GM12873 (cell line): Measurements from ENCODE around the gene TCF3.

Source experiments
- CTCF ChIP-seq: IDR thresholded peaks from 2 replicates; pipeline ENCODE4 v1.5.1; 2012; ENCODE audit warnings: low read depth, mild to moderate bottlenecking, moderate library complexity, low read length, control low read depth; ENCODE audit not compliant: insufficient read depth; ENCODE audit errors: missing control alignments

The TCF3 gene

GRCh38 chr19:1675633-1676350, 23.4 kb upstream of the TCF3 start:
- TF ChIP-seq CTCF, result no peak

- TF ChIP-seq CTCF, result no peak
Measured at GRCh38 chr19:1674293-1674679, 21.9 kb upstream of the TCF3 start.

GRCh38 chr19:1673645-1674292, 21.4 kb upstream of the TCF3 start:
- TF ChIP-seq CTCF, result no peak

DNA sequence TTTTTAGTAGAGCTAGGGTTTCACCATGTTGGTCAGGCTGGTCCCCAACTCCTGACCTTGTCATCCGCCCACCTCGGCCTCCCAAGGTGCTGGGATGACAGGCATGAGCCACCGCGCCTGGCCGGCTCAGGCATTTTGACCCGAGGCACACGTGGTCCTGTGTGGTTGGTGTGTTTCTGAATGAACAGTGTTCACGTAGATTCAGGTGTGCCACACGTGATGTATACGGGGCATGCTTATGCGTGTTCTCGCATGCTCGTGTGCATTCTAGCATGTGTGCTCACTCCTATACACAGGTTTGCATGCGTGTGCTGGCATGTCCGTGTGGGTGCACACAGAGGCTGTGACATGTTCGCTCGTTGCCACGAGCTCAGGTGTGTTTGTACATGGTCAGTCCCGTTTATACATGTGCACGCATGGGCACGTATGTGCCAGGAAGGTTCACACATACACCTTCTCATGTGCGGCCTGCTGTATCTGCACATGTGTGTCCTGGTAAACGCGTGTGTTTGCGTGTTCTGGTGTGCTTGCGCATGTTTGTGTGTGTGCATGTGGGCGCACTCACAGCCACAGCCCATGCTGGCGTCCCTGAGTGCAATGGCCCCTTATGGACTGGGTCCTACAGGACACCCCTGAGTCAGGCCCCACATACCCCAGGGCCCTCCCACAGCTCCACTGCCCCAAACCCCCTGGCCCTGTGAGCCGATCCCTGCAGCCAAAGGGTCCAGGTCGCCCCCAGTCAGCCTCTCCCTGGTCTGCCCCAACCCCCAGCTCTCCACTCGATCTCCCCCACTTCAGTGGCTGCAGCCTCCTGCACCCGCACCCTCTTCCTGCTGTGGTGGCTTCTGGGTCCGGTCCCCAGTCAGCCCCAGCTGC, 20.6 kb upstream of the TCF3 start:
- TF ChIP-seq CTCF, result no peak

- TF ChIP-seq CTCF, result peak; percentile 61
Measured at GRCh38 chr19:1672038-1672768, 19.8 kb upstream of the TCF3 start.

- no peak for TF ChIP-seq CTCF
Measured at GRCh38 chr19:1671716-1672037, 19.3 kb upstream of the TCF3 start.
